ENCODE measurements around the gene NDE1. TPM values are rescaled to one million over a fixed set of nuclear protein-coding genes. Genes with fewer than 3 reads are reported as not detected.

The NDE1 gene
- total RNA-seq, 1 experiment from 2014 or later = 60.7 TPM

DNA sequence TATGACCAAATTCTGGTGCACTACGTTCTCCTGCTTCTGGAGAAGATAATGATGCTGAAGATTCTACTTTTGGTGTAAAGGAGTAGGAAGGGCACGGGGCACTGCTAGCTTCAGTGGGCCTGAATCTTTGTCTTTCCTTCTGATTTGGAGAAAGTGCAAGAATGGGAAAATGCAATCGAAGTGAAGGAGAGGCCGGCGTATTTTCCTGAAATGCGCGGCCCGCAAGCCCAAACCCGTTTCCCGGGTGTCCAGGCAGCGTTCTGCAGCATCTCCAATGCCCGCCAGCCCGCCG, 372 bp upstream of the NDE1 start:
- Mint-ChIP-seq H3K9me3 (ENCODE audit: unreplicated experiment) (no peaks in the 10 kb centered on the region), H3K27ac (ENCODE audit: unreplicated experiment) (no peak overlapping the region), H3K27me3 (ENCODE audit: insufficient read depth, unreplicated experiment) (no peaks in the 10 kb centered on the region), H3K4me3 (ENCODE audit: unreplicated experiment) (peak overlapping the region; percentile 97), H3K36me3 (ENCODE audit: insufficient read depth, unreplicated experiment) (peaks cover 7% of the 10 kb centered on the region), H3K4me1 (ENCODE audit: low read depth, unreplicated experiment) (no peaks in the 10 kb centered on the region)
- no peak for DNase-seq
- H3K9me3 ChIP-seq = no peaks in the 10 kb centered on the region
- TSS peak; percentile 77 for BruUV-seq (replicated peaks)
- TF ChIP-seq, protein P1, sequence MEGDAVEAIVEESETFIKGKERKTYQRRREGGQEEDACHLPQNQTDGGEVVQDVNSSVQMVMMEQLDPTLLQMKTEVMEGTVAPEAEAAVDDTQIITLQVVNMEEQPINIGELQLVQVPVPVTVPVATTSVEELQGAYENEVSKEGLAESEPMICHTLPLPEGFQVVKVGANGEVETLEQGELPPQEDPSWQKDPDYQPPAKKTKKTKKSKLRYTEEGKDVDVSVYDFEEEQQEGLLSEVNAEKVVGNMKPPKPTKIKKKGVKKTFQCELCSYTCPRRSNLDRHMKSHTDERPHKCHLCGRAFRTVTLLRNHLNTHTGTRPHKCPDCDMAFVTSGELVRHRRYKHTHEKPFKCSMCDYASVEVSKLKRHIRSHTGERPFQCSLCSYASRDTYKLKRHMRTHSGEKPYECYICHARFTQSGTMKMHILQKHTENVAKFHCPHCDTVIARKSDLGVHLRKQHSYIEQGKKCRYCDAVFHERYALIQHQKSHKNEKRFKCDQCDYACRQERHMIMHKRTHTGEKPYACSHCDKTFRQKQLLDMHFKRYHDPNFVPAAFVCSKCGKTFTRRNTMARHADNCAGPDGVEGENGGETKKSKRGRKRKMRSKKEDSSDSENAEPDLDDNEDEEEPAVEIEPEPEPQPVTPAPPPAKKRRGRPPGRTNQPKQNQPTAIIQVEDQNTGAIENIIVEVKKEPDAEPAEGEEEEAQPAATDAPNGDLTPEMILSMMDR (IDR thresholded peaks at IDR 0.05; ENCODE audit: insufficient read depth in 1 of 2, low read depth in 1 of 2, low read length in 1 of 2, severe bottlenecking in 1 of 2, unreplicated experiment in 1 of 2) = no peak
- peaks cover 9% of the 10 kb centered on the region for H3K4me1 ChIP-seq
- H3K27me3 ChIP-seq (replicated peaks; ENCODE audit: control insufficient read depth, insufficient read depth, low read length) = no peaks in the 10 kb centered on the region
- H3K36me3 ChIP-seq (ENCODE audit: control insufficient read depth, insufficient read depth, low read length) = peaks cover 1% of the 10 kb centered on the region; the same call in 1 of the 2 replicates
- intact Hi-C loops (cut with micrococcal nuclease; ENCODE audit: unreplicated experiment) = loop anchor here (10.0 kb wide), 1 partner anchor 115 kb away; no protein-coding TSS in a partner anchor
- ChIA-PET CTCF (interaction anchor here (1.0 kb wide), 1 partner anchor 33 kb away, joined by 3 read pairs; no protein-coding TSS in a partner anchor), POLR2A (no interaction called here)
- peak overlapping the region; percentile 41 for H3K4me3 ChIP-seq (ENCODE audit: low read depth, low read length)

DNA sequence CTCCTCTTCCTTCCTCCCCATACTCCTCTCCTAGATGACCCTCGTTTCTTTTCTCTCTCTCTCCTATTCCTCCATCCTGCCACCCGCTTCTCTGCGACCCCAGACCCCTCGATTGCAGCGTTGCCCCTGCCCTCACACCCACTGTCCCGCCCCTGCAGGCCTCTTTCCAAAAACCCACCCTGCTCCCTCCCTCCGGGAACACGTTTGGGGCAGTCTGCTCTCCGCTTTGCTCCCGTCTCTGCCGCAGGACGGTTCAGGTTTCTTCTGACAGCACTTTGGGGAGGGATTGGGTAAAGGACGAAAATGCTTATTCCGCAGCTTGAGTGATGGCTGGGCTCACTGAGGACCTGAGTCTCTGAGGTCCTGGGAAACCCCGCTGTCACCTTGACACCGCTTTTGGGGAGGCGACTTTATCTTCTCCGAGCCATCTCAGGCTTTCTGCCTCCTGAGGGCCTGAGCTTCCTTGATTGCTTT, 690 bp downstream of the NDE1 start:
- Mint-ChIP-seq H3K4me3 (ENCODE audit: unreplicated experiment) (peak overlapping the region; percentile 97), H3K27me3 (ENCODE audit: insufficient read depth, unreplicated experiment) (no peaks in the 10 kb centered on the region), H3K36me3 (ENCODE audit: insufficient read depth, unreplicated experiment) (peaks cover 7% of the 10 kb centered on the region), H3K9me3 (ENCODE audit: unreplicated experiment) (no peaks in the 10 kb centered on the region), H3K27ac (ENCODE audit: unreplicated experiment) (peak overlapping the region; percentile 92), H3K4me1 (ENCODE audit: low read depth, unreplicated experiment) (no peaks in the 10 kb centered on the region)
- TF ChIP-seq, protein P1 (IDR thresholded peaks at IDR 0.05; ENCODE audit: insufficient read depth in 1 of 2, low read depth in 1 of 2, low read length in 1 of 2, severe bottlenecking in 1 of 2, unreplicated experiment in 1 of 2) = no peak
- no peaks in the 10 kb centered on the region for H3K9me3 ChIP-seq
- H3K36me3 ChIP-seq (ENCODE audit: control insufficient read depth, insufficient read depth, low read length) = peaks cover 2% of the 10 kb centered on the region; the same call in 1 of the 2 replicates
- no peaks in the 10 kb centered on the region for H3K27me3 ChIP-seq (replicated peaks; ENCODE audit: control insufficient read depth, insufficient read depth, low read length)
- CTCF ChIA-PET = no interaction called here
- DNase-seq = no peak
- intact Hi-C loops (cut with micrococcal nuclease; ENCODE audit: unreplicated experiment) = no loop called here
- peak overlapping the region; percentile 70 for H3K4me3 ChIP-seq (ENCODE audit: low read depth, low read length)
- POLR2A ChIA-PET = no interaction called here
- H3K4me1 ChIP-seq = peaks cover 4% of the 10 kb centered on the region
- TSS peak; percentile 50 for BruUV-seq (replicated peaks)

DNA sequence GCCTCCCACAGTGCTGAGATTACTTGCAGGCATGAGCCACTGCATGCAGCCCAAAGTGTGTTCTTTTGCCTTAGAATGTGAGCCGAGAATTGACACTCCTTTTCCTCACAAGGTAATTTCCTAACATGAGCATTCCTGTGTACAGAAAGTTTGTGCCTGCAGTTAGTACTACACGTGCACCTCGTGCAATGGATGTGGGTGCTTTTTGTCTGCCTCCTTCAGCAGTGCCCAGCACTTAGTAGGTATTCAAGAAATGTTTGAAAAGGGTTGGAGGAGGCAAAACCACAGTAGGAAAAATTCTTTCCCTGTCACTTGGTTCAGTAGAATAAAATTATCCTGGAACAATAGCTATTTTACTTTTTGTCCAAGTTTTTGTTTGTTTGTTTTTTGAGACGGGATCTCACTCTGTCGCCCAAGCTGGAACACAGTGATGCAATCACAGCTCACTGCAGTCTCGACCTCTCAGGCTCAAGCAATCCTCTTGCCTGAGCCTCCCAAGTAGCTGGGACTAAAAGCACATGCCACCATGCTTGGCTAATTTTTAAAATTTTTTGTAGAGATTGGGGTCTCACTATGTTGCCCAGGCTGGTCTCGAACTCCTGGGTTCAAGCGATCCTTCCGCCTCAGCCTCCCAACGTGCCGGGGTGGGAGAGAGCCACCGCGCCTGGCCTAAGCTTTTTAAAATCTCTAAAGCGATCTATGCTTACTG, 2.4 kb downstream of the NDE1 start:
- H3K27ac Mint-ChIP-seq (ENCODE audit: unreplicated experiment) = no peak overlapping the region
- H3K4me1 Mint-ChIP-seq (ENCODE audit: low read depth, unreplicated experiment) = no peaks in the 10 kb centered on the region
- H3K4me3 Mint-ChIP-seq (ENCODE audit: unreplicated experiment) = no peak overlapping the region
- CTCF ChIA-PET = no interaction called here
- Histone ChIP-seq H3K36me3 (ENCODE audit: control insufficient read depth, insufficient read depth, low read length) (peaks cover 2% of the 10 kb centered on the region; the same call in 1 of the 2 replicates), H3K27me3 (replicated peaks; ENCODE audit: control insufficient read depth, insufficient read depth, low read length) (no peaks in the 10 kb centered on the region), H3K4me3 (ENCODE audit: low read depth, low read length) (no peak overlapping the region), H3K4me1 (peaks cover 4% of the 10 kb centered on the region), H3K9me3 (no peaks in the 10 kb centered on the region)
- POLR2A ChIA-PET = interaction anchor here (0.6 kb wide), 1 partner anchor 10 kb away, joined by 4 read pairs; the partner anchor contains the start of gene MARF1
- intact Hi-C loops (cut with micrococcal nuclease; ENCODE audit: unreplicated experiment) = no loop called here
- peaks cover 7% of the 10 kb centered on the region for H3K36me3 Mint-ChIP-seq (ENCODE audit: insufficient read depth, unreplicated experiment)
- BruUV-seq (replicated peaks) = no TSS peak
- TF ChIP-seq, protein P1 (IDR thresholded peaks at IDR 0.05; ENCODE audit: insufficient read depth in 1 of 2, low read depth in 1 of 2, low read length in 1 of 2, severe bottlenecking in 1 of 2, unreplicated experiment in 1 of 2) = no peak
- H3K9me3 Mint-ChIP-seq (ENCODE audit: unreplicated experiment) = no peaks in the 10 kb centered on the region
- no peaks in the 10 kb centered on the region for H3K27me3 Mint-ChIP-seq (ENCODE audit: insufficient read depth, unreplicated experiment)
- DNase-seq = no peak

All from Caco-2 (cell line).